Measurements from ENCODE around the gene ACRBP.

DNA sequence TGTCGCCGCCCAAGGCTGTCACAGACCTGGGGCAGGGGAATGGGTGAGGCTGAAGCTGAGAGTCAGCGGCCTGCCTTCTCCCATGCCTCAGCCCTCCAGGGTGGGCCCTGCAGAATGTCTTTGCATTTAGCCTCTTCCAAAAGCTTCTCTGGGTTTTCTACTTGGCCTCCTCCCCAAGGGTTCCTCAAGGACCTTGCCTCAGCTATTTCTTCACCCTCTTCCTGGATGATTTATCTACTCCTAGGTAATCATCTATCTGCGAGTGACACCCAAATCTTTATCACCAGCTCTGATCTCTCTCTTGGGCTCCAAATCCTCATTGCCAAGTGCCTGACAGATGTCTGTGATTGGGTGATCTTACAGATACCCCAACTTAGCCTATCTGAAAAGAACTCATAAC lies 6.7 kb downstream of the ACRBP start:
- TF ChIP-seq, protein P1, sequence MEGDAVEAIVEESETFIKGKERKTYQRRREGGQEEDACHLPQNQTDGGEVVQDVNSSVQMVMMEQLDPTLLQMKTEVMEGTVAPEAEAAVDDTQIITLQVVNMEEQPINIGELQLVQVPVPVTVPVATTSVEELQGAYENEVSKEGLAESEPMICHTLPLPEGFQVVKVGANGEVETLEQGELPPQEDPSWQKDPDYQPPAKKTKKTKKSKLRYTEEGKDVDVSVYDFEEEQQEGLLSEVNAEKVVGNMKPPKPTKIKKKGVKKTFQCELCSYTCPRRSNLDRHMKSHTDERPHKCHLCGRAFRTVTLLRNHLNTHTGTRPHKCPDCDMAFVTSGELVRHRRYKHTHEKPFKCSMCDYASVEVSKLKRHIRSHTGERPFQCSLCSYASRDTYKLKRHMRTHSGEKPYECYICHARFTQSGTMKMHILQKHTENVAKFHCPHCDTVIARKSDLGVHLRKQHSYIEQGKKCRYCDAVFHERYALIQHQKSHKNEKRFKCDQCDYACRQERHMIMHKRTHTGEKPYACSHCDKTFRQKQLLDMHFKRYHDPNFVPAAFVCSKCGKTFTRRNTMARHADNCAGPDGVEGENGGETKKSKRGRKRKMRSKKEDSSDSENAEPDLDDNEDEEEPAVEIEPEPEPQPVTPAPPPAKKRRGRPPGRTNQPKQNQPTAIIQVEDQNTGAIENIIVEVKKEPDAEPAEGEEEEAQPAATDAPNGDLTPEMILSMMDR (conservative IDR thresholded peaks at IDR 0.05; ENCODE audit: low read length): no peak
- no peak for TF ChIP-seq EZH2phosphoT487 (IDR thresholded peaks at IDR 0.05; ENCODE audit: borderline replicate concordance, low read depth, low read length)

Measured in OCI-LY7 (cell line).